Retinal pigment epithelial cell (primary cell): Measurements from ENCODE around the gene CD68.

Experiments used
- DNase-seq: peaks from one replicate; pipeline ENCODE4 v3.0.0-alpha.2; 2010; ENCODE audit warnings: low read depth
- H3K4me3 ChIP-seq: 2 replicates; pipeline ENCODE4 v1.5.1; 2011; ENCODE audit warnings: mild to moderate bottlenecking, low read length, control low read depth, moderate library complexity
- TF ChIP-seq, protein P1 (sequence below): conservative IDR thresholded peaks from 2 replicates; pipeline ENCODE4 v1.5.1; 2011; ENCODE audit warnings: low read depth, low read length, control low read depth, inconsistent platforms

Gene CD68

GRCh38 chr17:7555320-7555948, 24.0 kb upstream of the CD68 start:
- TF ChIP-seq, protein P1, sequence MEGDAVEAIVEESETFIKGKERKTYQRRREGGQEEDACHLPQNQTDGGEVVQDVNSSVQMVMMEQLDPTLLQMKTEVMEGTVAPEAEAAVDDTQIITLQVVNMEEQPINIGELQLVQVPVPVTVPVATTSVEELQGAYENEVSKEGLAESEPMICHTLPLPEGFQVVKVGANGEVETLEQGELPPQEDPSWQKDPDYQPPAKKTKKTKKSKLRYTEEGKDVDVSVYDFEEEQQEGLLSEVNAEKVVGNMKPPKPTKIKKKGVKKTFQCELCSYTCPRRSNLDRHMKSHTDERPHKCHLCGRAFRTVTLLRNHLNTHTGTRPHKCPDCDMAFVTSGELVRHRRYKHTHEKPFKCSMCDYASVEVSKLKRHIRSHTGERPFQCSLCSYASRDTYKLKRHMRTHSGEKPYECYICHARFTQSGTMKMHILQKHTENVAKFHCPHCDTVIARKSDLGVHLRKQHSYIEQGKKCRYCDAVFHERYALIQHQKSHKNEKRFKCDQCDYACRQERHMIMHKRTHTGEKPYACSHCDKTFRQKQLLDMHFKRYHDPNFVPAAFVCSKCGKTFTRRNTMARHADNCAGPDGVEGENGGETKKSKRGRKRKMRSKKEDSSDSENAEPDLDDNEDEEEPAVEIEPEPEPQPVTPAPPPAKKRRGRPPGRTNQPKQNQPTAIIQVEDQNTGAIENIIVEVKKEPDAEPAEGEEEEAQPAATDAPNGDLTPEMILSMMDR, result peak; percentile 31
- DNase-seq, result no peak
- H3K4me3 ChIP-seq, result no peak overlapping the region

DNA sequence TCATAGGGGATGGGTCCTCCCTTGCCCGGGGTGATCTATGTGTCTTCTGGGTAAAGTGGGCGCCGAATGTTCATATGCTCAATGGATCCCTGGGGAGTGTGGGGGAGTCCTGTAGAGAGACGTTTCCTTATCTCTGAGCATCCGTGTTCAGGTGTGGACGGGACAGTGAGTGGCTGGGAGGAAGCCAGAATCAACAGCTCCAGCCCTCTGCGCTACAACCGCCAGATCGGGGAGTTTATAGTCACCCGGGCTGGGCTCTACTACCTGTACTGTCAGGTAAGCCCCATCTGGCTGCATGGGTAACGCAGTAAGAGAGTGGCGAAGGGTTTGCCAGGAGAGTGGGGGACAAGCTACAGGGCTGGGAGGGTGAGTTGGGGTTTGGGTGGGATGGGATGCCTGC, 22.8 kb upstream of the CD68 start:
- no peak for DNase-seq
- H3K4me3 ChIP-seq, result no peak overlapping the region
- TF ChIP-seq, protein P1, result no peak

DNA sequence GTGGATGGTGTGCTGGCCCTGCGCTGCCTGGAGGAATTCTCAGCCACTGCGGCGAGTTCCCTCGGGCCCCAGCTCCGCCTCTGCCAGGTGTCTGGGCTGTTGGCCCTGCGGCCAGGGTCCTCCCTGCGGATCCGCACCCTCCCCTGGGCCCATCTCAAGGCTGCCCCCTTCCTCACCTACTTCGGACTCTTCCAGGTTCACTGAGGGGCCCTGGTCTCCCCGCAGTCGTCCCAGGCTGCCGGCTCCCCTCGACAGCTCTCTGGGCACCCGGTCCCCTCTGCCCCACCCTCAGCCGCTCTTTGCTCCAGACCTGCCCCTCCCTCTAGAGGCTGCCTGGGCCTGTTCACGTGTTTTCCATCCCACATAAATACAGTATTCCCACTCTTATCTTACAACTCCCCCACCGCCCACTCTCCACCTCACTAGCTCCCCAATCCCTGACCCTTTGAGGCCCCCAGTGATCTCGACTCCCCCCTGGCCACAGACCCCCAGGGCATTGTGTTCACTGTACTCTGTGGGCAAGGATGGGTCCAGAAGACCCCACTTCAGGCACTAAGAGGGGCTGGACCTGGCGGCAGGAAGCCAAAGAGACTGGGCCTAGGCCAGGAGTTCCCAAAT, 22.2 kb upstream of the CD68 start:
- H3K4me3 ChIP-seq, result no peak overlapping the region
- DNase-seq, result no peak
- TF ChIP-seq, protein P1, result peak; percentile 1

DNA sequence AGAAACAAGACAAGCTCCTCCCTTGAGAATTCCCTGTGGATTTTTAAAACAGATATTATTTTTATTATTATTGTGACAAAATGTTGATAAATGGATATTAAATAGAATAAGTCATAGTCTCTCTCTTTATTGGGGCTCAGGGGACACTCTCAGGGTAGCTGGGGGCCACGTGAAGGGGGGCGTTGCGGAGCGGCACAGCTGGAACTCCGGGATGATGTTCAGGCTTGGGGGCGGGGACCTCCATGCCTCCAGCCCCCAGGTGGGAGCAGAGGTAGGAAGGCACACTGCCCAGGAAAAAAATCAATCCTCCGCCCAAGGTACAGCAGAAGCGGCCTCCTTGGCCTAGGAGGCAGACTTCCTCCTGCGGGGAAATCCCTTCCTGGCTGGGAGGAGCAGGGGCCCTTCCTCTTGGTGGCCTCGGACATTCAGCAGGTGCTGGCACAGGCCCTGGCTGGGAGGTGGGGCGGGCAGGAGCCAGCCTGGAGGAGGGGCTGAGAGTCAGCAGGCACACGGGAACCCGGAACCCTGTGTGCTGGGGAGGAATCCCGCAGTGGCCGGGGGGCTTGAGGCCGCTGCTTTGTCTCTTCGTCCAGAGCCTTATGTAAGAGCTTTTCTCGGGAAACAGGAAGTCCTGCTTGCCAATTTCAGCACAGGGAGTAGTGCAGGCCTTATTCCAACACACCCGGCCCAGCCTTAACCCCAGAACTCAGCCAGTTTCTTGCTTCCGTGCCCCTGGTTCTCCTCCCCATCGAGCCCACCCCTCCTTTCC, 21.5 kb upstream of the CD68 start:
- TF ChIP-seq, protein P1, result no peak
- DNase-seq, result peak; percentile 43
- peak overlapping the region; percentile 12 for H3K4me3 ChIP-seq

DNA sequence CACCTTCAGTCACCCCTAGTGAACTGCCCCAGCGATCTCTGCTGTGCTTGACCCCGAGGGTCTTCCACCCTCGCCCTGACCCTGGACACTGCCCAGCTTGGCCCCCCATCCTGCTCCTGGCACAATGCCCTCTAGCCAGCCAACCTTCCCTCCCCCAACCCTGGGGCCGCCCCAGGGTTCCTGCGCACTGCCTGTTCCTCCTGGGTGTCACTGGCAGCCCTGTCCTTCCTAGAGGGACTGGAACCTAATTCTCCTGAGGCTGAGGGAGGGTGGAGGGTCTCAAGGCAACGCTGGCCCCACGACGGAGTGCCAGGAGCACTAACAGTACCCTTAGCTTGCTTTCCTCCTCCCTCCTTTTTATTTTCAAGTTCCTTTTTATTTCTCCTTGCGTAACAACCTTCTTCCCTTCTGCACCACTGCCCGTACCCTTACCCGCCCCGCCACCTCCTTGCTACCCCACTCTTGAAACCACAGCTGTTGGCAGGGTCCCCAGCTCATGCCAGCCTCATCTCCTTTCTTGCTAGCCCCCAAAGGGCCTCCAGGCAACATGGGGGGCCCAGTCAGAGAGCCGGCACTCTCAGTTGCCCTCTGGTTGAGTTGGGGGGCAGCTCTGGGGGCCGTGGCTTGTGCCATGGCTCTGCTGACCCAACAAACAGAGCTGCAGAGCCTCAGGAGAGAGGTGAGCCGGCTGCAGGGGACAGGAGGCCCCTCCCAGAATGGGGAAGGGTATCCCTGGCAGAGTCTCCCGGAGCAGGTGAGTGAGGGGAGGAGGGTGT, 20.7 kb upstream of the CD68 start, which contains the start of gene TNFSF13:
TSS of gene TNFSF13 (plus strand) at position 207 of the 776 bp plus-strand sequence. CDS start at position 497, 290 bp downstream.
- TF ChIP-seq, protein P1, result no peak
- peak within 1 kb of the TSS; percentile 12 for H3K4me3 ChIP-seq
- DNase-seq, result no peak

GRCh38 chr17:7559320-7560171, 19.9 kb upstream of the CD68 start:
- DNase-seq, result no peak
- no peak overlapping the region for H3K4me3 ChIP-seq
- TF ChIP-seq, protein P1, result no peak
